ENCODE results near the gene MS4A7.

Gene MS4A7

GRCh38 chr11:60371386-60371785 is 6.9 kb upstream of the MS4A7 start:
- TF ChIP-seq, protein P1, sequence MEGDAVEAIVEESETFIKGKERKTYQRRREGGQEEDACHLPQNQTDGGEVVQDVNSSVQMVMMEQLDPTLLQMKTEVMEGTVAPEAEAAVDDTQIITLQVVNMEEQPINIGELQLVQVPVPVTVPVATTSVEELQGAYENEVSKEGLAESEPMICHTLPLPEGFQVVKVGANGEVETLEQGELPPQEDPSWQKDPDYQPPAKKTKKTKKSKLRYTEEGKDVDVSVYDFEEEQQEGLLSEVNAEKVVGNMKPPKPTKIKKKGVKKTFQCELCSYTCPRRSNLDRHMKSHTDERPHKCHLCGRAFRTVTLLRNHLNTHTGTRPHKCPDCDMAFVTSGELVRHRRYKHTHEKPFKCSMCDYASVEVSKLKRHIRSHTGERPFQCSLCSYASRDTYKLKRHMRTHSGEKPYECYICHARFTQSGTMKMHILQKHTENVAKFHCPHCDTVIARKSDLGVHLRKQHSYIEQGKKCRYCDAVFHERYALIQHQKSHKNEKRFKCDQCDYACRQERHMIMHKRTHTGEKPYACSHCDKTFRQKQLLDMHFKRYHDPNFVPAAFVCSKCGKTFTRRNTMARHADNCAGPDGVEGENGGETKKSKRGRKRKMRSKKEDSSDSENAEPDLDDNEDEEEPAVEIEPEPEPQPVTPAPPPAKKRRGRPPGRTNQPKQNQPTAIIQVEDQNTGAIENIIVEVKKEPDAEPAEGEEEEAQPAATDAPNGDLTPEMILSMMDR (IDR thresholded peaks at IDR 0.05; ENCODE audit: low read depth, low read length): no peak
- no peak for DNase-seq (ENCODE audit: extremely low read depth, low read depth)

DNA sequence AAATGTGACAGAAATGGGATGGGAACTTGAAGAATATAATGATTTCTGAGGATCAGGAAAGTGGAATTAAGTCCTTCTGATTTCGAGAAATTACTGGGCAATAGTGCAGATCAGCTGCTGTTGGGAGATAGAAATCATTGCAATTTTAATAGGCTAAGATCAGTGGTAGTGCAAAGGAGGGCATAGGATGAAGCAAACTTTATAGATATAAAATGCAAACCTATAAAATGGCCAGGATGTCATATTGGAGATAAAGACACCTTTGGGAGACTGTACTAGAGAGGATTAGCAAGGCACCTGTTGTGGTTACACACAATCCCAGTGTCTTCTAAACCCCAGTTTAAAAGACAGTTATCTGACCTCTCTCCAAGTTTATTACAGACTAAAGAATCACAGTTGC is 6.5 kb upstream of the MS4A7 start:
- DNase-seq (ENCODE audit: extremely low read depth, low read depth): no peak
- TF ChIP-seq, protein P1 (IDR thresholded peaks at IDR 0.05; ENCODE audit: low read depth, low read length): no peak

- no peak for DNase-seq (ENCODE audit: extremely low read depth, low read depth)
- TF ChIP-seq, protein P1 (IDR thresholded peaks at IDR 0.05; ENCODE audit: low read depth, low read length): no peak
Measured at GRCh38 chr11:60372767-60373166, 5.6 kb upstream of the MS4A7 start.

- no peak for DNase-seq (ENCODE audit: extremely low read depth, low read depth)
- TF ChIP-seq, protein P1 (IDR thresholded peaks at IDR 0.05; ENCODE audit: low read depth, low read length): no peak
Measured at GRCh38 chr11:60375316-60375715, 3.0 kb upstream of the MS4A7 start.

DNA sequence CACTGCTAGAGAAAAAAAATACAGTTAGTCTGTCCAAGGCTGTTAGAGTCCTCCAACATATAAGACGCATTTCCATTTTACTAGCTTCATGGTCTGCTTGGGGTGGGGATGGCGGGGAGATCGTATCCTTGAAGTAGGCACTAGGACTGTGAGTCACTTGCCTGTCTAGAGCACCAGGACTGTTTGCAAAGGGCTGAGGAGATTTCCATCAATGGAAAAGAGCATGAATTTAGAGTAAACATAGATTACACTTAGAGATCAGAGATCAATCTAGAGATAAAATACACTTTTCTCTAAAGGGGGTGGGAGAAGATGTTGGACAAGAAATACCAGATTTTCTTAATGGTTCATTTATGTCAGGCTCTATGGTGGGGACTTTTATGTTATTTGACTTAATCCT is 1.7 kb upstream of the MS4A7 start:
- TF ChIP-seq, protein P1 (IDR thresholded peaks at IDR 0.05; ENCODE audit: low read depth, low read length): no peak
- no peak for DNase-seq (ENCODE audit: extremely low read depth, low read depth)

GRCh38 chr11:60377401-60378136 is 763 bp upstream of the MS4A7 start:
- TF ChIP-seq, protein P1 (IDR thresholded peaks at IDR 0.05; ENCODE audit: low read depth, low read length): no peak
- DNase-seq (ENCODE audit: extremely low read depth, low read depth): no peak

GRCh38 chr11:60389279-60389910 is 11.1 kb downstream of the MS4A7 start:
- TF ChIP-seq, protein P1 (IDR thresholded peaks at IDR 0.05; ENCODE audit: low read depth, low read length): no peak
- DNase-seq (ENCODE audit: extremely low read depth, low read depth): no peak

All from AG09319 (cell line).